Hepatocyte (in vitro differentiated cells): ENCODE measurements around the gene DNAI7. TPM values are rescaled to one million over a fixed set of nuclear protein-coding genes. Genes with fewer than 3 reads are reported as not detected.

ENCODE experiments used
- DNase-seq: peaks from one replicate; pipeline ENCODE4 v3.0.0-alpha.2; 2016; ENCODE audit warnings: low spot score
- H2AFZ ChIP-seq: fragments of 200-600 bp; sonication (generic); 2 replicates; pipeline ENCODE4 v1.6.0; 2016; ENCODE audit warnings: antibody characterized with exemption, mild to moderate bottlenecking
- H3K27ac ChIP-seq: fragments of 200-600 bp; sonication (generic); 2 replicates; pipeline ENCODE4 v1.5.1; 2016; ENCODE audit warnings: mild to moderate bottlenecking
- H3K27me3 ChIP-seq: fragments of 200-600 bp; sonication (generic); 2 replicates; pipeline ENCODE4 v1.6.1; 2016
- H3K36me3 ChIP-seq: fragments of 200-600 bp; sonication (generic); replicated peaks from 2 replicates; pipeline ENCODE4 v1.5.1; 2016; ENCODE audit warnings: low read depth; ENCODE audit not compliant: insufficient read depth
- H3K4me1 ChIP-seq: fragments of 200-600 bp; sonication (generic); 2 replicates; pipeline ENCODE4 v1.5.1; 2016; ENCODE audit warnings: mild to moderate bottlenecking, moderate library complexity; ENCODE audit not compliant: insufficient read depth
- H3K4me2 ChIP-seq: fragments of 200-600 bp; sonication (generic); 2 replicates; pipeline ENCODE4 v1.6.0; 2016
- H3K4me3 ChIP-seq: fragments of 200-600 bp; sonication (generic); 2 replicates; pipeline ENCODE4 v1.5.1; 2016; ENCODE audit warnings: mild to moderate bottlenecking
- H3K79me2 ChIP-seq: fragments of 200-600 bp; sonication (generic); 2 replicates; pipeline ENCODE4 v1.6.0; 2017; ENCODE audit warnings: mild to moderate bottlenecking
- H3K9me2 ChIP-seq: fragments of 200-600 bp; sonication (generic); replicated peaks from 2 replicates; pipeline ENCODE4 v1.6.0; 2017; ENCODE audit warnings: mild to moderate bottlenecking; ENCODE audit not compliant: insufficient read depth
- H3K9me3 ChIP-seq: fragments of 200-600 bp; sonication (generic); 2 replicates; pipeline ENCODE4 v1.5.1; 2016; ENCODE audit warnings: low read depth, mild to moderate bottlenecking
- H4K20me1 ChIP-seq: fragments of 200-600 bp; sonication (generic); 2 replicates; pipeline ENCODE4 v1.6.0; 2016; ENCODE audit warnings: mild to moderate bottlenecking; ENCODE audit not compliant: insufficient read depth, poor library complexity, severe bottlenecking
- EZH2 ChIP-seq: fragments of 200-600 bp; sonication (generic); IDR thresholded peaks from 2 replicates; pipeline ENCODE4 v1.6.1; 2016; ENCODE audit warnings: antibody characterized with exemption, mild to moderate bottlenecking, borderline replicate concordance
- EZH2phosphoT487 ChIP-seq: fragments of 200-600 bp; sonication (generic); IDR thresholded peaks from one replicate; pipeline ENCODE4 v1.6.1; 2018; ENCODE audit warnings: antibody characterized with exemption, mild to moderate bottlenecking, low read depth, moderate library complexity; ENCODE audit not compliant: unreplicated experiment, severe bottlenecking
- WGBS: methylation state at CpG from one replicate; pipeline ENCODE4 v1.1.6; 2016; ENCODE audit warnings: low lambda C conversion rate; ENCODE audit errors: missing lambda C conversion rate; 5-methylcytosine and 5-hydroxymethylcytosine counted together
- polyA plus RNA-seq: library from polyadenylated mRNA; unstranded; fragments of >200 nt; fragmentation: Nextera tagmentation; extraction: Ambion mirVana; gene quantifications from 2 replicates; pipeline ENCODE4 v1.2.1, GENCODE V29; 2016
- total RNA-seq: library from RNA; depleted of rRNA; stranded (reverse); fragments of >200 nt; gene quantifications from 2 replicates; pipeline ENCODE4 v1.2.3, GENCODE V29; 2014
- TF ChIP-seq, protein P1 (sequence below): fragments of 200-600 bp; sonication (generic); IDR thresholded peaks from 2 replicates; pipeline ENCODE4 v1.5.1; 2016; ENCODE audit warnings: antibody characterized with exemption, mild to moderate bottlenecking; ENCODE audit not compliant: poor library complexity

DNAI7 gene, protein sequence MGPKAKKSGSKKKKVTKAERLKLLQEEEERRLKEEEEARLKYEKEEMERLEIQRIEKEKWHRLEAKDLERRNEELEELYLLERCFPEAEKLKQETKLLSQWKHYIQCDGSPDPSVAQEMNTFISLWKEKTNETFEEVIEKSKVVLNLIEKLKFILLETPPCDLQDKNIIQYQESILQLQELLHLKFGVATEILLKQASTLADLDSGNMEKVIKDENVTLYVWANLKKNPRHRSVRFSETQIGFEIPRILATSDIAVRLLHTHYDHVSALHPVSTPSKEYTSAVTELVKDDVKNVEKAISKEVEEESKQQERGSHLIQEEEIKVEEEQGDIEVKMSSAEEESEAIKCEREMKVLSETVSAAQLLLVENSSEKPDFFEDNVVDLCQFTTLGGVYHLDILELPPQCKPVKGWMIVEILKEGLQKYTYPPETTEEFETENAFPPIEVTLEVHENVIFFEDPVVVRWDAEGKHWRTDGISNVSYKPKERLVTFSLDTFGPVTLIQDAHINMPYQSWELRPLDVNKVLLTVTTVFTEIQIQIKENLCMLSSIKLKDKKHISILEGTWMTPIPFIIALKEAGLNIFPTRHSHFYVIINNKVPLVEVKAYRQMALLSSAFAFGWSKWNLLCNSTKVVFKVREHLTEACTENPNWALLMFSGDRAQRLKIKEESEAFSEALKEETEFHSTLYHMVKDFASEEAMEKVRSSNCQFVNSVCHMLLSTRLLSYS
- total RNA-seq (not detected in 2 replicates), polyA plus RNA-seq (not detected in 2 replicates)

DNA sequence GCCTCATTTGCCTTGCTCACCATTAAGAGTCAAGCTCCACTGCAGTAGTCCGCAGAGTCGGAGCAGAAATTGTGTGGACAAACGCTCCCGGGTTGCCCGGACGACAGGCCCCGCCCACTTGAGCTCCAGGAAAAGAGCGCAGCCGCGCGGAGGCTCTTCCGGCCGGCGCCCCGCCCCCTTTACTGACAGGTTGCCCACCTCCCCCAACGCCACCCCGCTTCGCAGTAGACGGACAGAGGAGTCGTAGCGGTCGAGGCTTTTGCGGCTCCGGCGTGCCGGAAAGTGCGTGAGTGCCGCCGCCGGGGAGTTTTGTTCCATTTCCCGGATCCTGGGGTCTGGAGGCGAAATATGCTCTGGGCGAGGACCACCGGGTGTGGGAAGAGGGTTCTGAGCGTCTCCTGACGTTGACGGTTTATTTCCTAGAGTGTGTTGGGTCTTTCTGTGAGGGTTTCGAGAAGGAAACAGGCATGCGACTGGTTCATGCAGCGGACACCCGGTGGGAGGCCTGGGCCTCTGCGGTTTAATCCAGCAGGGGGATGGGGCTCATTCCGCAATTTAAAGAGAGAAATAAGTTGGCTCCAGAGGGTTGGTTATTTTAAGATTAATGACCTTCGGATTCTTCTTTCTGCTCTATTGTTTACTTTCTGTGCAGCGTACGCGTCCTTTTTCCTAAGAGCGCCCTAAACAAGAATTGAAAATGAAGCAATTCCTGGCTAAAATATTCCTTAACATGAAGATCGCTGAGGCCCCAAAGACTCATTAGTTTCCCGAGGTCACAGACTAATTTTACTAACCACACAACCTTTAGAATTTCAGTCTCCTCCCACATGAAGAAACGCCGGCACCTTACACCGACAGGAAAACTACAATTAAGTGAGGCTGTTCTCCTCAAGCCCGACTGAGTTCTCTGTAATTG is at the start of gene DNAI7, which contains the start of gene ETFRF1:
Gene DNAI7, minus strand, starts transcription at position 105 of the 916 bp plus-strand sequence. Its CDS starts 82 bp downstream, at position 23.
Gene ETFRF1, plus strand, starts transcription at position 182 of the 916 bp plus-strand sequence. CDS start 8,720 bp downstream, outside the sequence.
- 1% methylated on average over 53 of the region's 54 CpGs for WGBS
- H3K36me3 ChIP-seq: no peaks in the 10 kb centered on the region
- peak within 1 kb of the TSS; percentile 77 for H2AFZ ChIP-seq
- H3K9me2 ChIP-seq: no peaks in the 10 kb centered on the region
- H4K20me1 ChIP-seq: no peaks in the 10 kb centered on the region
- peak; percentile 100 for DNase-seq
- H3K27ac ChIP-seq: peak within 1 kb of the TSS; percentile 98
- peak within 1 kb of the TSS; percentile 79 for H3K4me3 ChIP-seq
- peaks cover 19% of the 10 kb centered on the region for H3K79me2 ChIP-seq
- TF ChIP-seq, protein P1, sequence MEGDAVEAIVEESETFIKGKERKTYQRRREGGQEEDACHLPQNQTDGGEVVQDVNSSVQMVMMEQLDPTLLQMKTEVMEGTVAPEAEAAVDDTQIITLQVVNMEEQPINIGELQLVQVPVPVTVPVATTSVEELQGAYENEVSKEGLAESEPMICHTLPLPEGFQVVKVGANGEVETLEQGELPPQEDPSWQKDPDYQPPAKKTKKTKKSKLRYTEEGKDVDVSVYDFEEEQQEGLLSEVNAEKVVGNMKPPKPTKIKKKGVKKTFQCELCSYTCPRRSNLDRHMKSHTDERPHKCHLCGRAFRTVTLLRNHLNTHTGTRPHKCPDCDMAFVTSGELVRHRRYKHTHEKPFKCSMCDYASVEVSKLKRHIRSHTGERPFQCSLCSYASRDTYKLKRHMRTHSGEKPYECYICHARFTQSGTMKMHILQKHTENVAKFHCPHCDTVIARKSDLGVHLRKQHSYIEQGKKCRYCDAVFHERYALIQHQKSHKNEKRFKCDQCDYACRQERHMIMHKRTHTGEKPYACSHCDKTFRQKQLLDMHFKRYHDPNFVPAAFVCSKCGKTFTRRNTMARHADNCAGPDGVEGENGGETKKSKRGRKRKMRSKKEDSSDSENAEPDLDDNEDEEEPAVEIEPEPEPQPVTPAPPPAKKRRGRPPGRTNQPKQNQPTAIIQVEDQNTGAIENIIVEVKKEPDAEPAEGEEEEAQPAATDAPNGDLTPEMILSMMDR: peak; percentile 7
- TF ChIP-seq EZH2phosphoT487: no peak
- H3K27me3 ChIP-seq: no peaks in the 10 kb centered on the region
- no peaks in the 10 kb centered on the region for H3K9me3 ChIP-seq
- H3K4me2 ChIP-seq: peak within 1 kb of the TSS; percentile 95
- H3K4me1 ChIP-seq: peaks cover 9% of the 10 kb centered on the region

DNA sequence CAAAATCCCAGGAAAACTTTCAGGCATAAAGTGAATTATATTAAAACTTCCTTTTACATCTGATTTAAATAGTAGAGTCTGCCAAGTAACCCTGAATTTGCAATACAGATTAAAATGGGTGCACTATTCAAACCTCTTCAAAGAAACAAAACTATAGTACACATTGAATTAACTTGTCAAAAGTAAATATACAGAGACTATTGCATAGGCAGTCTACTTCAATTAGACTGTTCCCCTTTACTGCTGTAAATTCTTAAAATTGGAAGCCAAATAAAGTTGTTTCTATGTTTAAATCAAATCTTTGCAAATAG is 48.7 kb upstream of the DNAI7 start:
- peak overlapping the region; percentile 91 for H3K27ac ChIP-seq
- H3K9me3 ChIP-seq: no peaks in the 10 kb centered on the region
- H3K4me3 ChIP-seq: no peak overlapping the region
- no peak overlapping the region for H2AFZ ChIP-seq
- H3K36me3 ChIP-seq: no peaks in the 10 kb centered on the region
- no peaks in the 10 kb centered on the region for H3K27me3 ChIP-seq
- peak overlapping the region; percentile 14 for H3K4me2 ChIP-seq
- TF ChIP-seq EZH2phosphoT487 (no peak), EZH2 (no peak)
- TF ChIP-seq, protein P1: no peak
- H3K4me1 ChIP-seq: no peaks in the 10 kb centered on the region
- DNase-seq: no peak
- no peaks in the 10 kb centered on the region for H3K9me2 ChIP-seq
- H4K20me1 ChIP-seq: peaks cover 5% of the 10 kb centered on the region
- peaks cover 82% of the 10 kb centered on the region for H3K79me2 ChIP-seq

DNA sequence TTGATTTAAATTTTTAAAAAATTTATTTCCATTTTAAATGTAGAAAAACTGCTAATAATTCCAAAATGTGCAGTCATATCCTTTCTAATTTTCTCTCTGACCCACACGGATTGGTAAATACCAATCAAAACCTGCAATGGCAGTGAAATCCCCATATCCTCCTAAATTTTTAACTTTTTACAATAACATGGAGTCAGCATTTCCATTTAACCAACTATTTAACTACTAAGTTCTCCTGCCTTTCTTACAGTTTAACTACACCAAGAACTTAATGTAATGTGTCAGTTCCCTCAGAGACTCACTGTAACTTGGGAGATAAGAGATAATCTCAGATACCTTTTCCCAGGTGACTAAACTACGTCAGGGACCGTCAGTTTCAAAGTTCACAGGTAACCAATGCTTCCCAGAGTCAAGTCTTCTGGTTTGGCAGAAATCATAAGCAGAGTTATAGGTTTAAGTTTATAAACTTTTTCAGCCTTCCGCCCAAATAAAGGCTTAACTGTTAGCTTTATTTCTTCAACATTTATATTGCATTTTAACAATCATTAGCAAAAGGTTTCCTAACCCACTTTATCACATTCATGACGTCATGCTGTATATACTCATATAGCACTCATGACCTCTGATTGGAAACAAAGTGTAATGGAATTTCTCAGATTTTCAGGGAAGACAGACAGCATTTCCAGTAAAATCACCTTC is 48.2 kb upstream of the DNAI7 start:
- H3K4me2 ChIP-seq: peak overlapping the region; percentile 14
- H3K9me3 ChIP-seq: no peaks in the 10 kb centered on the region
- no peak overlapping the region for H3K4me3 ChIP-seq
- no peaks in the 10 kb centered on the region for H3K9me2 ChIP-seq
- peak overlapping the region; percentile 91 for H3K27ac ChIP-seq
- H4K20me1 ChIP-seq: peaks cover 2% of the 10 kb centered on the region
- peak; percentile 56 for DNase-seq
- 58% methylated on average over 5 of the region's 5 CpGs for WGBS
- peaks cover 82% of the 10 kb centered on the region for H3K79me2 ChIP-seq
- no peaks in the 10 kb centered on the region for H3K27me3 ChIP-seq
- no peaks in the 10 kb centered on the region for H3K4me1 ChIP-seq
- H3K36me3 ChIP-seq: no peaks in the 10 kb centered on the region
- no peak for TF ChIP-seq EZH2phosphoT487
- no peak for TF ChIP-seq EZH2
- TF ChIP-seq, protein P1: no peak
- H2AFZ ChIP-seq: no peak overlapping the region
